NB4 (cell line): ENCODE measurements around the gene BRINP2.

Experiments used
- DNase-seq: peaks from one replicate; pipeline ENCODE4 v3.0.0; 2010; ENCODE audit warnings: low read depth
- H3K4me3 ChIP-seq: one replicate; pipeline ENCODE4 v1.5.1; 2011; ENCODE audit warnings: mild to moderate bottlenecking, low read depth, low read length, moderate library complexity
- CTCF ChIP-seq: IDR thresholded peaks from one replicate; pipeline ENCODE4 v1.5.1; 2012; ENCODE audit warnings: low read depth, low read length
- MAX ChIP-seq: IDR thresholded peaks from 2 replicates; pipeline ENCODE4 v1.6.1; 2011; ENCODE audit warnings: low read depth, low read length
- MYC ChIP-seq: IDR thresholded peaks from 2 replicates; pipeline ENCODE4 v1.6.1; 2011; ENCODE audit warnings: low read depth, low read length
- POLR2A ChIP-seq: IDR thresholded peaks from 2 replicates; pipeline ENCODE4 v1.6.1; 2011; ENCODE audit warnings: mild to moderate bottlenecking; ENCODE audit not compliant: insufficient read length; ENCODE audit errors: extremely low read depth

BRINP2 gene

GRCh38 chr1:177274687-177275211, 104.0 kb downstream of the BRINP2 start:
- TF ChIP-seq MYC, result no peak
- no peak for TF ChIP-seq POLR2A
- TF ChIP-seq MAX, result no peak
- no peak for TF ChIP-seq CTCF
- no peak overlapping the region for H3K4me3 ChIP-seq
- no peak for DNase-seq

- TF ChIP-seq MYC (no peak), MAX (no peak), POLR2A (no peak), CTCF (no peak)
- H3K4me3 ChIP-seq, result no peak overlapping the region
- no peak for DNase-seq
Observed at GRCh38 chr1:177275736-177276135, 105.0 kb downstream of the BRINP2 start.

GRCh38 chr1:177278626-177279390, 108.0 kb downstream of the BRINP2 start:
- H3K4me3 ChIP-seq, result no peak overlapping the region
- DNase-seq, result no peak
- TF ChIP-seq MYC (no peak), CTCF (no peak), MAX (no peak), POLR2A (no peak)

GRCh38 chr1:177281901-177282300, 111.1 kb downstream of the BRINP2 start:
- no peak overlapping the region for H3K4me3 ChIP-seq
- no peak for DNase-seq
- TF ChIP-seq MAX (no peak), CTCF (no peak), MYC (no peak), POLR2A (no peak)

- no peak for DNase-seq
- H3K4me3 ChIP-seq, result no peak overlapping the region
- TF ChIP-seq MAX (no peak), MYC (no peak), CTCF (no peak), POLR2A (no peak)
Observed at GRCh38 chr1:177282976-177283375, 112.2 kb downstream of the BRINP2 start.

GRCh38 chr1:177283380-177283779, 112.6 kb downstream of the BRINP2 start:
- no peak for TF ChIP-seq MAX
- no peak for TF ChIP-seq CTCF
- TF ChIP-seq MYC, result no peak
- no peak for TF ChIP-seq POLR2A
- H3K4me3 ChIP-seq, result no peak overlapping the region
- DNase-seq, result no peak
